SU-DHL-6 (cell line): Measurements from ENCODE around the gene FAM3D.

Experiments used
- H2AFZ ChIP-seq: fragments of 200-600 bp; sonication (generic); 2 replicates; pipeline ENCODE4 v1.6.1; 2014; ENCODE audit warnings: low read depth, mild to moderate bottlenecking, moderate library complexity, mixed read lengths, antibody characterized with exemption, low read length; ENCODE audit not compliant: severe bottlenecking
- H3F3A ChIP-seq: fragments of 200-600 bp; shearing (Covaris generic); 2 replicates; pipeline ENCODE4 v1.6.0; 2016; ENCODE audit warnings: antibody characterized with exemption, mild to moderate bottlenecking; ENCODE audit not compliant: insufficient read depth
- H3K27ac ChIP-seq: fragments of 200-600 bp; sonication (generic); 2 replicates; pipeline ENCODE4 v1.5.1; 2016; ENCODE audit warnings: low read depth, mild to moderate bottlenecking, low read length, moderate library complexity, mixed read lengths
- H3K27me3 ChIP-seq: fragments of 200-600 bp; sonication (generic), shearing (Covaris generic); 2 replicates; pipeline ENCODE4 v1.6.0; 2014; ENCODE audit warnings: mild to moderate bottlenecking, low read length
- H3K36me3 ChIP-seq: fragments of 200-600 bp; sonication (generic); 2 replicates; pipeline ENCODE4 v1.6.1; 2014; ENCODE audit warnings: mild to moderate bottlenecking, low read length, mixed read lengths
- H3K4me2 ChIP-seq: fragments of 300-600, 200-600 bp; shearing (Covaris generic), sonication (generic); 2 replicates; pipeline ENCODE4 v1.6.0; 2014; ENCODE audit warnings: low read length, low read depth, mild to moderate bottlenecking; ENCODE audit not compliant: poor library complexity, severe bottlenecking
- H3K4me3 ChIP-seq: fragments of 200-600 bp; sonication (generic); 2 replicates; pipeline ENCODE4 v1.5.1; 2014; ENCODE audit warnings: antibody characterized with exemption, low read length, mild to moderate bottlenecking, mixed read lengths; ENCODE audit not compliant: insufficient read depth, poor library complexity, severe bottlenecking
- H3K79me2 ChIP-seq: fragments of 200-600 bp; sonication (generic); 2 replicates; pipeline ENCODE4 v1.6.1; 2014; ENCODE audit warnings: mild to moderate bottlenecking, low read length, moderate library complexity; ENCODE audit not compliant: insufficient read depth
- H3K9ac ChIP-seq: fragments of 200-600 bp; sonication (generic); 2 replicates; pipeline ENCODE4 v1.7.0; 2014; ENCODE audit warnings: mild to moderate bottlenecking, low read length
- H3K9me2 ChIP-seq: fragments of 200-600 bp; sonication (generic); replicated peaks from 2 replicates; pipeline ENCODE4 v1.6.1; 2014; ENCODE audit warnings: low read length; ENCODE audit not compliant: insufficient read depth
- H3K9me3 ChIP-seq: fragments of 200-600 bp; sonication (generic); 2 replicates; pipeline ENCODE4 v1.6.1; 2014; ENCODE audit warnings: low read length, mixed read lengths; ENCODE audit not compliant: insufficient read depth
- H4K20me1 ChIP-seq: fragments of 200-600 bp; sonication (generic); 2 replicates; pipeline ENCODE4 v1.6.1; 2014; ENCODE audit warnings: low read depth, mild to moderate bottlenecking, antibody characterized with exemption, low read length, moderate library complexity, mixed read lengths
- CTCF ChIP-seq: fragments of 200-600 bp; sonication (generic); IDR thresholded peaks from one replicate; pipeline ENCODE4 v1.5.1; 2017; ENCODE audit warnings: antibody characterized with exemption, mild to moderate bottlenecking, low read length, moderate library complexity; ENCODE audit not compliant: insufficient read depth, poor library complexity, severe bottlenecking
- EZH2phosphoT487 ChIP-seq: fragments of 200-600 bp; sonication (generic), shearing (Covaris generic); conservative IDR thresholded peaks from 2 replicates; pipeline ENCODE4 v1.6.1; 2018; ENCODE audit warnings: mild to moderate bottlenecking, antibody characterized with exemption, low read length, moderate library complexity, mixed read lengths

FAM3D gene

GRCh38 chr3:58708116-58708791, 41.7 kb upstream of the FAM3D start:
- Histone ChIP-seq H3K79me2 (no peaks in the 10 kb centered on the region), H3K27me3 (no peaks in the 10 kb centered on the region), H3K9me2 (no peaks in the 10 kb centered on the region), H3K4me2 (no peak overlapping the region), H3K27ac (no peak overlapping the region), H4K20me1 (no peaks in the 10 kb centered on the region), H3K36me3 (no peaks in the 10 kb centered on the region), H3K4me3 (no peak overlapping the region), H3F3A (no peaks in the 10 kb centered on the region), H3K9me3 (no peaks in the 10 kb centered on the region), H3K9ac (no peak overlapping the region), H2AFZ (no peak overlapping the region)
- TF ChIP-seq EZH2phosphoT487: no peak
- TF ChIP-seq CTCF: no peak

GRCh38 chr3:58707390-58707930, 40.9 kb upstream of the FAM3D start:
- no peaks in the 10 kb centered on the region for H3K79me2 ChIP-seq
- no peak overlapping the region for H3K4me2 ChIP-seq
- no peaks in the 10 kb centered on the region for H4K20me1 ChIP-seq
- no peaks in the 10 kb centered on the region for H3K27me3 ChIP-seq
- H3F3A ChIP-seq: no peaks in the 10 kb centered on the region
- TF ChIP-seq EZH2phosphoT487: no peak
- no peak for TF ChIP-seq CTCF
- no peaks in the 10 kb centered on the region for H3K9me3 ChIP-seq
- H3K36me3 ChIP-seq: no peaks in the 10 kb centered on the region
- H3K27ac ChIP-seq: no peak overlapping the region
- H2AFZ ChIP-seq: no peak overlapping the region
- H3K9me2 ChIP-seq: no peaks in the 10 kb centered on the region
- no peak overlapping the region for H3K4me3 ChIP-seq
- no peak overlapping the region for H3K9ac ChIP-seq

- Histone ChIP-seq H3K4me3 (no peak overlapping the region), H3K27ac (no peak overlapping the region), H2AFZ (no peak overlapping the region), H3K27me3 (no peaks in the 10 kb centered on the region), H3K9me2 (no peaks in the 10 kb centered on the region), H3K9ac (no peak overlapping the region), H3K4me2 (no peak overlapping the region), H4K20me1 (no peaks in the 10 kb centered on the region), H3K79me2 (no peaks in the 10 kb centered on the region), H3K9me3 (no peaks in the 10 kb centered on the region), H3F3A (no peaks in the 10 kb centered on the region), H3K36me3 (no peaks in the 10 kb centered on the region)
- TF ChIP-seq EZH2phosphoT487 (no peak), CTCF (no peak)
These were observed 40.0 kb upstream of the FAM3D start for GRCh38 chr3:58706395-58707167.
